Measurements from ENCODE around the gene MRPS9. TPM values are rescaled to one million over a fixed set of nuclear protein-coding genes. Genes with fewer than 3 reads are reported as not detected.

MRPS9 gene
- total RNA-seq, 1 experiment from 2014 or later = 60.0 TPM

- Histone ChIP-seq H4K5ac (ENCODE audit: insufficient read length, low read depth, low read length) (no peak overlapping the region), H4K20me1 (ENCODE audit: control insufficient read depth, insufficient read depth, insufficient read length) (no peaks in the 10 kb centered on the region), H3T11ph (ENCODE audit: low read length) (no peak overlapping the region), H3K4me1 (ENCODE audit: insufficient read depth, low read length) (no peaks in the 10 kb centered on the region), H2BK12ac (ENCODE audit: insufficient read length, low read depth, low read length) (no peak overlapping the region), H3K23ac (ENCODE audit: insufficient read length, low read depth, low read length) (no peak overlapping the region), H3K56ac (ENCODE audit: insufficient read length, low read depth, low read length) (no peak overlapping the region), H3K9ac (ENCODE audit: extremely low read depth, insufficient read length, low read length) (no peak overlapping the region), H4K8ac (replicated peaks; ENCODE audit: insufficient read length, low read depth, low read length) (no peak overlapping the region), H2BK20ac (ENCODE audit: low read depth, low read length, poor library complexity, severe bottlenecking) (no peak overlapping the region), H3K9me3 (ENCODE audit: control insufficient read depth, low read depth, low read length) (no peaks in the 10 kb centered on the region), H3K14ac (ENCODE audit: insufficient read depth, low read length) (no peak overlapping the region), H3K79me1 (ENCODE audit: insufficient read depth, low read depth, low read length, poor library complexity, severe bottlenecking) (no peaks in the 10 kb centered on the region), H3K4me2 (ENCODE audit: insufficient read depth, insufficient read length, low read length) (no peak overlapping the region), H3K79me2 (ENCODE audit: insufficient read depth, low read length) (no peaks in the 10 kb centered on the region), H2BK120ac (ENCODE audit: low read depth, low read length, poor library complexity, severe bottlenecking) (no peak overlapping the region), H2AK5ac (ENCODE audit: insufficient read length, low read length) (no peak overlapping the region), H2BK5ac (ENCODE audit: insufficient read length, low read length) (no peak overlapping the region), H3K18ac (ENCODE audit: insufficient read length, low read depth, low read length) (no peak overlapping the region), H3K23me2 (ENCODE audit: insufficient read length, low read depth, low read length, poor library complexity, severe bottlenecking) (peaks cover 3% of the 10 kb centered on the region), H3K27ac (ENCODE audit: insufficient read length, low read depth, low read length) (no peak overlapping the region), H2BK15ac (ENCODE audit: low read depth, low read length) (no peak overlapping the region), H3K27me3 (ENCODE audit: insufficient read depth, low read length) (no peaks in the 10 kb centered on the region), H4K91ac (ENCODE audit: insufficient read length, low read depth, low read length) (no peak overlapping the region), H2AFZ (ENCODE audit: low read length) (no peak overlapping the region), H3K4ac (ENCODE audit: low read depth, low read length) (no peak overlapping the region)
- DNase-seq = no peak
- H3K4me3 Mint-ChIP-seq = no peak overlapping the region; a peak in 1 of 5 replicates
- H3K9me3 Mint-ChIP-seq = peaks cover 18 to 33% of the 10 kb centered on the region in 2 experiments
- no peak overlapping the region for H3K27ac Mint-ChIP-seq
- H3K27me3 Mint-ChIP-seq (ENCODE audit: low read depth) = no peaks in the 10 kb centered on the region; the same call in 1 of the 2 replicates
- TF ChIP-seq CTCF (conservative IDR thresholded peaks at IDR 0.05) = no peak
- peaks cover 11% of the 10 kb centered on the region in 2 experiments for H3K4me1 Mint-ChIP-seq
- peaks cover 5 to 38% (median 5%) of the 10 kb centered on the region in 3 experiments; a peak in 5 of 7 replicates for H3K36me3 Mint-ChIP-seq (ENCODE audit: insufficient read depth in 1 of 3, low read depth in 3 of 3)
- no CpG with 5 or more reads among the region's 1 CpG for WGBS (ENCODE audit: extremely low coverage, insufficient read length, low lambda C conversion rate)
Measured at GRCh38 chr2:105032476-105032875, 5.4 kb upstream of the MRPS9 start.
